Thyroid gland (tissue), 4 donors: ENCODE results near the gene NPC1. TPM values are rescaled to one million over a fixed set of nuclear protein-coding genes. Genes with fewer than 3 reads are reported as not detected.
A peak's percentile ranks its signal among the peaks of the same experiment; 100 is the strongest.
"Not testable (repeated sequence)": the region's sequence is repeated elsewhere in the genome, so short reads cannot be mapped to it uniquely, and the experiment has no call there.

Experiments used
- DNase-seq, 2 donors: peaks; one replicate each; pipeline ENCODE4 v3.0.0-alpha.2; 2019
- H3K27ac ChIP-seq, 3 donors: fragments of 200-600 bp; sonication (generic); 1 replicate in 2 of 3; 2 replicates in 1 of 3; pipeline ENCODE4 v1.5.1; 2016 to 2019; ENCODE audit warnings: mild to moderate bottlenecking in 1 of 3, moderate library complexity in 1 of 3
- H3K27me3 ChIP-seq: fragments of 200-600 bp; sonication (generic); one replicate; pipeline ENCODE4 v1.5.1; 2019
- H3K36me3 ChIP-seq, 2 donors: fragments of 200-600 bp; sonication (generic); one replicate each; pipeline ENCODE4 v1.5.1; 2016 to 2019
- H3K4me1 ChIP-seq, 2 donors: fragments of 200-600 bp; sonication (generic); one replicate each; pipeline ENCODE4 v1.5.1; 2017 to 2019
- H3K4me3 ChIP-seq, 3 donors: fragments of 200-600 bp; sonication (generic); replicated peaks in 1 of 3; 1 replicate in 2 of 3; 2 replicates in 1 of 3; pipeline ENCODE4 v1.5.1; 2016; ENCODE audit warnings: mild to moderate bottlenecking in 1 of 3
- H3K9me3 ChIP-seq: fragments of 200-600 bp; sonication (generic); one replicate; pipeline ENCODE4 v1.5.1; 2017
- CTCF ChIP-seq, 6 experiments: fragments of 200-600 bp in 3 of 6; fragments of 450-650 bp in 3 of 6; sonication (generic) in 3 of 6; IDR thresholded peaks; one replicate each; pipeline ENCODE4 v1.5.1; 2016 to 2019; ENCODE audit warnings: antibody characterized with exemption in 6 of 6, mild to moderate bottlenecking in 2 of 6, inconsistent platforms in 1 of 6, moderate library complexity in 1 of 6
- POLR2A ChIP-seq, 2 donors: fragments of 450-650 bp; IDR thresholded peaks; one replicate each; pipeline ENCODE4 v1.6.1; 2017; ENCODE audit warnings: antibody characterized with exemption in 2 of 2, mild to moderate bottlenecking in 2 of 2, moderate library complexity in 1 of 2
- WGBS, 2 donors: methylation state at CpG; one replicate each; pipeline ENCODE4 v1.1.5; 2017; 5-methylcytosine and 5-hydroxymethylcytosine counted together
- intact Hi-C: fragments of 100-400 bp; cut with DNase I; formaldehyde crosslinking; loops from one replicate; pipeline ENCODE4 v1.15.1; 2023
- total RNA-seq, 4 donors: library from RNA; depleted of rRNA; stranded (reverse); fragments of >200 nt; gene quantifications; one replicate each; pipeline ENCODE4 v1.2.3, GENCODE V29; 2016

NPC1 gene
- total RNA-seq, 4 donors from 2014 or later: 32.8 to 68.6 (median 42.0) TPM

- TF ChIP-seq CTCF (IDR thresholded peaks at IDR 0.05) (no peak), POLR2A (IDR thresholded peaks at IDR 0.05) (no peak)
- H3K36me3 ChIP-seq: no peaks in the 10 kb centered on the region
- H3K27me3 ChIP-seq: no peaks in the 10 kb centered on the region
- H3K4me1 ChIP-seq: no peaks in the 10 kb centered on the region
- H3K4me3 ChIP-seq: no peak overlapping the region
- DNase-seq: no peak
- intact Hi-C loops: no loop called here
- 67 to 75% methylated on average over 12 of the region's 12 CpGs for WGBS, 2 donors
- no peak overlapping the region for H3K27ac ChIP-seq
- no peaks in the 10 kb centered on the region for H3K9me3 ChIP-seq
Observed at GRCh38 chr18:23495723-23496440, 90.4 kb downstream of the NPC1 start.

- H3K36me3 ChIP-seq: no peaks in the 10 kb centered on the region
- TF ChIP-seq POLR2A (IDR thresholded peaks at IDR 0.05) (no peak), CTCF (IDR thresholded peaks at IDR 0.05) (no peak)
- DNase-seq: no peak
- 73 to 96% methylated on average over 1 of the region's 1 CpG for WGBS, 2 donors
- no peaks in the 10 kb centered on the region for H3K27me3 ChIP-seq
- no peak overlapping the region for H3K4me3 ChIP-seq
- H3K27ac ChIP-seq: no peak overlapping the region
- H3K4me1 ChIP-seq: no peaks in the 10 kb centered on the region
- intact Hi-C loops: no loop called here
- no peaks in the 10 kb centered on the region for H3K9me3 ChIP-seq
Observed at GRCh38 chr18:23494992-23495391, 91.3 kb downstream of the NPC1 start.

- Histone ChIP-seq H3K9me3 (no peaks in the 10 kb centered on the region), H3K27ac (no peak overlapping the region), H3K36me3 (no peaks in the 10 kb centered on the region), H3K4me3 (no peak overlapping the region), H3K27me3 (no peaks in the 10 kb centered on the region), H3K4me1 (no peaks in the 10 kb centered on the region)
- TF ChIP-seq CTCF (IDR thresholded peaks at IDR 0.05): no peak
- no peak for TF ChIP-seq POLR2A (IDR thresholded peaks at IDR 0.05)
- WGBS, 2 donors: 90 to 93% methylated on average over 1 of the region's 1 CpG
- intact Hi-C loops: no loop called here
- no peak for DNase-seq
Observed at GRCh38 chr18:23493654-23494053, 92.7 kb downstream of the NPC1 start.

GRCh38 chr18:23489586-23489985, 96.7 kb downstream of the NPC1 start:
- H3K4me1 ChIP-seq, DNase-seq, H3K4me3 ChIP-seq, H3K36me3 ChIP-seq, H3K27ac ChIP-seq, H3K9me3 ChIP-seq, intact Hi-C loops, H3K27me3 ChIP-seq: not testable (repeated sequence)
- 78 to 79% methylated on average over 5 of the region's 5 CpGs for WGBS, 2 donors

- peak overlapping the region; percentile 54 to 86 (median 86) for H3K27ac ChIP-seq
- intact Hi-C loops: no loop called here
- no peaks in the 10 kb centered on the region for H3K4me1 ChIP-seq
- H3K27me3 ChIP-seq: no peaks in the 10 kb centered on the region
- no peaks in the 10 kb centered on the region for H3K9me3 ChIP-seq
- DNase-seq: peak; percentile 63 to 75
- 15 to 16% methylated on average over 14 of the region's 14 CpGs for WGBS, 2 donors
- no peaks in the 10 kb centered on the region for H3K36me3 ChIP-seq
- TF ChIP-seq CTCF (IDR thresholded peaks at IDR 0.05) (peak in 1 of 6 experiments; percentile 12), POLR2A (IDR thresholded peaks at IDR 0.05) (no peak)
- no peak overlapping the region for H3K4me3 ChIP-seq
Observed at GRCh38 chr18:23487738-23488570, 98.4 kb downstream of the NPC1 start.
